Mesodermal cell (in vitro differentiated cells): ENCODE data around the gene RXRA.

Source experiments
- H3K27ac ChIP-seq: 2 replicates; pipeline ENCODE4 v1.7.0; 2013; ENCODE audit warnings: mild to moderate bottlenecking, low read depth, low read length, moderate library complexity; ENCODE audit not compliant: severe bottlenecking
- H3K36me3 ChIP-seq: 2 replicates; pipeline ENCODE4 v1.7.1; 2013; ENCODE audit warnings: mild to moderate bottlenecking, low read length, moderate library complexity; ENCODE audit not compliant: control insufficient read depth, insufficient read depth
- H3K4me1 ChIP-seq: one replicate; pipeline ENCODE4 v1.7.1; 2013; ENCODE audit warnings: mild to moderate bottlenecking, low read length; ENCODE audit not compliant: insufficient read depth, control insufficient read depth, poor library complexity, severe bottlenecking
- H3K4me3 ChIP-seq: 2 replicates; pipeline ENCODE4 v1.7.0; 2013; ENCODE audit warnings: low read length, control low read depth, mild to moderate bottlenecking; ENCODE audit not compliant: insufficient read depth, poor library complexity, severe bottlenecking; ENCODE audit errors: extremely low read depth
- H3K9me3 ChIP-seq: 2 replicates; pipeline ENCODE4 v1.7.1; 2013; ENCODE audit warnings: mild to moderate bottlenecking, low read length, moderate library complexity; ENCODE audit not compliant: control insufficient read depth
- WGBS, 2 experiments: methylation state at CpG; one replicate each; pipeline ENCODE4 v1.1.5; 2013; ENCODE audit warnings: missing lambda C conversion rate in 2 of 2; ENCODE audit not compliant: insufficient coverage in 2 of 2; 5-methylcytosine and 5-hydroxymethylcytosine counted together

The RXRA gene

DNA sequence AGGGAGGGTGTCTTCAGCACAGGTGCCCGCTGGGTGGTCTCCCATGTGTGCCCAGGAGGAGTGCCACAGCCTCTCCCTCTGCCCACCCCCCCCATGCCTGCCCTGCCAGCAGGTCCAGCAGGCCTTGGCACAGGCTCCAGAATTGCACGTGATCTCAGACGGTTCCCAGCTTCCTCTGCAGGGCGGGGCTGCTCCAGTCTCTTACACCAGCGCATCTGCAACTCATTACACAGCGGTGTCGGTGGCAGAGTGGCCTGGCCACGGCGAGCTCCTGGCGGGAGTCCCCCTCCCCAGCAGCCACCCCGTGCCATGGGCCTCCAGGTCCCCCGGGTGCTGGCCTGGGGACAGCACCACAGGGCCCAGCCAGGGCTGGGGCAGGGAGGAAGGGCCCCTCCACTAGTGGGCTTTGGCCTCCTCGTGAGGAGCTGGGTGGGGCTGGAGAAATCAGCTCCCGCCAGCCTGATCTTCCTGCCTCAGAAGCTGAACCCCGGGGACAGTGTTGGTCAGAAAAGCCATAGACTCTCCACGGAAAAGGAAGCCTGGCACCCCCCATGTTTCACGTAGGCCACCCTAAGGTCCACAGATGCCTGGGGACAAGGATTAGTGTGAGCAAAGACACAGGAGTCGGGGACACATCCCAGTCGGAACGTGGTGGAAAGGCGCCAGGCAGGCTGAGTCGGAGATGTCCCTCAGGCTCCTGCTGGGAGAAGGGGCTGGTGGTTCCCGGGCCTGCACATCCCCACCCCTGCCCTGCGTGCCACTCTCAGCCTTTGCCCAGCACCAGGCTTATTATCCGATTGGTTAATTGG is 40.2 kb downstream of the RXRA start:
- no peak overlapping the region for H3K27ac ChIP-seq
- WGBS, 2 experiments = 93 to 94% methylated on average over 13 to 24 of the region's 25 CpGs

DNA sequence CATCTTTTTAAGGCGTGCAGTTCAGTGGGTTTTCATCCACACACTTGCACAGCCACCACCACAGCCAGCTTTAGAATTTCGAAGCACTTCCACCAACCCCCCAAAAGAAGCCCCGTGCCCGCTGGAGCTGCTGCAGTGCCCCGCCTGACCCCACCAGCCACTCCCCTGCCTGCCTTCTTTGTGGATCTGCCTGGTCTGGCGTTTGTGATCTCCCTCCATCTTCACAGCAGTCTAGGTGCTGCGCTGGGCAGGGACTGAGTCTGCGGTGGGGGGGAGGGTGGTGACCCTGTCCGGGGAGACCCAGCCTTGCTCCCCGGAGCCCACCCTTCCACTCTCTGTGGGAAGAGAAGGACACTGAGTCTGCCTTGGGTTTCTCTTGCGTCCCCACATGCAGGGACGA is 40.8 kb downstream of the RXRA start:
- Histone ChIP-seq H3K27ac (no peak overlapping the region), H3K4me1 (no peaks in the 10 kb centered on the region), H3K36me3 (no peaks in the 10 kb centered on the region), H3K4me3 (no peak overlapping the region), H3K9me3 (no peaks in the 10 kb centered on the region)
- WGBS, 2 experiments = 94 to 95% methylated on average over 10 of the region's 12 CpGs

More for the DNA sequence above, 40.2 kb downstream of the RXRA start:
- Histone ChIP-seq H3K4me1 (no peaks in the 10 kb centered on the region), H3K4me3 (no peak overlapping the region), H3K36me3 (no peaks in the 10 kb centered on the region), H3K9me3 (no peaks in the 10 kb centered on the region)

DNA sequence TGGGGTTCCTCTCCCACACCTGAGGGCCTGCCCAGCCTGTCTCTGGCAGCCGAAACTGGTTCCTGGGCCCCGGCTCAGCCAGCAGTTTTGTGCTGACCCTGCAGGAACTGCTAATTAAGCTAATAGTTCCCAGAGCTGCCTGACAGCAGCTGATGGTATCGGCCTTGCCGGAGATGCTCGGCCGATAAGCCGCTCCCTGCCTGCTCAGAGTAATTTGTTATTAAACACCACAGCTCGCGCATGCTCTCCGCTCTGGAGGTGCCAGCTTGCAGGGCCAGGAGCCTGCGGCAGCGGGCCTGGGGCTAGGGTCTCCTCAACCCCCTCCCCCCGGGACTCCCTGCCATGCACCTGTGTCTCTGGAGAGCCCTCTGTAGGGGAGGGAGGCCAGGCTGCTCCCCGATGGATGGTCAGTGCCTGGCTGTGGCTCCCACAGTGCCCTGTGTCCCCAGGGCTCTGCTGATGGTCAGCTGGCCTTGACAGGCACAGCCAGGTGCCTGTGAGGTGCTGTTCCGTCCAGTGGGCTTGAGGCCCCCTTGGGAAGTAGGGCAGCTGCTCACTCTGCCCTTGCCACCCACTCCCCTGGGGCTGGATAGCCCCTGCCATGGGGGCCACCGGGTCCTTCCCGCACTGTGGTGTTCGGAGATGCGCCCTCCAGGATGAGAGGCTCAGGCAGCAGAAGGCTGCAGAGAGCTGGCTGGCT is 41.7 kb downstream of the RXRA start:
- peaks cover 5% of the 10 kb centered on the region for H3K4me1 ChIP-seq
- no peaks in the 10 kb centered on the region for H3K9me3 ChIP-seq
- H3K36me3 ChIP-seq = no peaks in the 10 kb centered on the region
- H3K4me3 ChIP-seq = no peak overlapping the region
- WGBS, 2 experiments = 78 to 80% methylated on average over 15 to 16 of the region's 19 CpGs
- no peak overlapping the region for H3K27ac ChIP-seq

DNA sequence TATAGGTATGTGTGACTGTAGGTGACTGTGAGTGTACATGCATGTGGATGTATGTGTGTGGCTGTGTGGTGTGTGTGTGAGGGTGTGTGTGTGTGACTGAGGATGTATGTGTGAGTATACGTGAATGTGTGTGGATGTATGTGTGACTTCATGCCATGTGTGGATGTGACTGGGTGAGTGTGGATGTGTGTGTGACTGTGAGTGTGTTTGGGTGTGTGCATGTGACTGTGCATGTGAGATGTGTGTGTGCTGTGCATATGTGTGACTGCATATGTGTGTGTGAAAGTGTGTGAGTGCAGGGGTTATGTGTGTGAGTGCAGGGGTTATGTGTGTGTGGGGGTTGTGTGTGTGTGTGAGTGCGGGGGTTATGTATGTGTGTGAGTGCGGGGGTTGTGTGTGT is 42.3 kb downstream of the RXRA start:
- Histone ChIP-seq H3K4me3 (no peak overlapping the region), H3K27ac (no peak overlapping the region), H3K4me1 (peaks cover 5% of the 10 kb centered on the region), H3K36me3 (no peaks in the 10 kb centered on the region), H3K9me3 (no peaks in the 10 kb centered on the region)
- WGBS, 2 experiments = 100% methylated on average over 1 of the region's 3 CpGs

DNA sequence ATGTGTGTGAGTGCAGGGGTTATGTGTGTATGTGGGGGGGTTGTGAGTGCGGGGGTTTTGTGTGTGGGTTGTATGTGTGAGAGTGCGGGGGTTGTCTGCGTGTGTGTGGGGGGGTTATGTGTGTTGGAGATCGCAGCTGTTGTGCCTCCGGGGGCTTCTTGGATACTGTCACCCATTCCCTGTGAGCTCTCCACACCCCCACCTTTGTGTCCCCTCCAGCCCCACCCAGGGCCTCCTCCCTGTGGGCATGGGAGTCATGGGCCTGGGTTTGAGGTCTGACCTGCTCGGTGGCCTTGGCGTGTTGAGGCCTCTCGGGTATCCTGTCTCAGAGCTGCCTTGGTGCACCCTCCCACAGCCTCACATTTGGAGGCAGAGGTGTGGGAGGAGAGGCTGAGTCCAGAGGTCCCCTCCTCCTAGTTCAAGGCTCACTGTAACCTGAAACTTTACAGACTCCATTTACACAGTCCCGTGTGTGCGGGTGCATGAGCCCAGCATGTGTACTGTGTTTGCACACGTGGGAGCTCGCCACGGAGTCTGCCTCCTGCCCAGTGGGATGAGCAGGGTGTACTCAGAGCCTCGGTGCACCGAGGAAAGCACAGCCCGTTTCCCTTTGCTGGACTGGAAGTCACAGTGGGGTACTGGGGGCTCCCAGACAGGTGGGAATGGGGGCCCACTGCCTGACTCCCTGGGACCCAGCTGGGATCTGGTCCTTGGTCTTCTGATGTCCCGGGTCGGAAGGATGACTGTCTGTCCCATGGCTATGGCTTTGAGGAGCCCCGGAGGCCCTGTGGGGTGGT is 43.4 kb downstream of the RXRA start:
- Histone ChIP-seq H3K27ac (no peak overlapping the region), H3K4me3 (no peak overlapping the region), H3K36me3 (no peaks in the 10 kb centered on the region), H3K9me3 (no peaks in the 10 kb centered on the region), H3K4me1 (peaks cover 5% of the 10 kb centered on the region)
- WGBS, 2 experiments = 95% methylated on average over 9 to 11 of the region's 19 CpGs

DNA sequence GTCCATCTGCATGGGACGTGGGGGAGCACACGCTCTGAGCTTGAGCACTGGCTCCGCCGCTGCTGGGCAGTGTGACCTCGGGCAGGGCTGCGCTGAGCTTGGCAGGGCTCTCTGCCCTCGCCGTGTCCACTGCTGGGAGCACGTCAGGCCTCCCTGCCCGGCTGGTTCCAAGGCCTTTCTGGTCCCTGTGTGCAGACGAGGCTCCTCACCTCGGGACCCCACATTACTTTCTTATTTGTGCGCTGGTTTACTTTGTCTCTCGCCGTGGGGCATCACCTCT is 43.9 kb downstream of the RXRA start:
- 96 to 97% methylated on average over 15 of the region's 15 CpGs for WGBS, 2 experiments
- H3K4me1 ChIP-seq = peaks cover 9% of the 10 kb centered on the region

DNA sequence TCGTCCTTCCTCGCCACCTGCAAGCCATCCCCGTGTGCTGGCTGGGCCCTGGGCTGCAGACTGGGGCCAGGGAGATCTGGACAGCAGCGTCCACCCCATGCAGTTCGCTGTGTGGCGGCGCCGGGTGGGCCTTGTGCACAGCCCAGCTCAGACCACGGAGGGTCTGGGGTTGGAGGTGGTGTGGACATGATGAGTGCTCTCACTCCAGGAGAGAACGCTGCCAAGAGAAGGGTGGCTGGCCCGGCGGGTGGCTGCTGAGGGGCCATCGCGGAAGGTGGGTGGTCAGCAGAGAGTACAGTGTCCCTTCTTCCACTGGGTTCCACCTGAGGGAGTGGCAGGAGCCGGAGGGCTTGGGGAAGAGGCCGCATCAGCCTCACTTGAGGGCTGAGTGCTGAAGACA is 44.4 kb downstream of the RXRA start:
- Histone ChIP-seq H3K36me3 (no peaks in the 10 kb centered on the region), H3K4me3 (no peak overlapping the region), H3K4me1 (peaks cover 13% of the 10 kb centered on the region), H3K9me3 (no peaks in the 10 kb centered on the region), H3K27ac (no peak overlapping the region)
- WGBS, 2 experiments = 94 to 99% methylated on average over 11 to 16 of the region's 16 CpGs

More for the DNA sequence above, 43.9 kb downstream of the RXRA start:
- H3K27ac ChIP-seq = no peak overlapping the region
- no peak overlapping the region for H3K4me3 ChIP-seq
- H3K36me3 ChIP-seq = no peaks in the 10 kb centered on the region
- H3K9me3 ChIP-seq = no peaks in the 10 kb centered on the region

DNA sequence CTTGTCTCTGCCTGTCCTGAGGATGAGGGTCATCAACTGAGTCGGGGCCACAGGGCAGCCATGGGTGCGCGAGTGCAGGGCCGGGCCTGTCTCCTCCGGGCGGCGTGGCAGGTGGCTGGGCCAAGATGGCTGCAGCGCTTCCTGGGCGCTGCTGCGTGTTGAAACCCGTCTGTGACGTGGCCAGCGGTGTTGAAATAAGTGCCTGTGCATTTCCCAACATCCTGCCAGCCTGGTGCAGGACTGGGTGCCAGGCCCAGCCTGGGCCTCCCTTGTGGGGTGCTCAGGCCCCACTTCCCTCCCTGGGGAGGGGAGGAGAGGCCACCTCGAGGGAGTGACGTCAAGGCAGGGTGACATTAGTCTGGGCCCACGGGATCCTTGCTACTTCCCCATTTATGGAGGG is 45.5 kb downstream of the RXRA start:
- Histone ChIP-seq H3K36me3 (no peaks in the 10 kb centered on the region), H3K9me3 (no peaks in the 10 kb centered on the region), H3K4me1 (peaks cover 21% of the 10 kb centered on the region), H3K4me3 (no peak overlapping the region), H3K27ac (no peak overlapping the region)
- WGBS, 2 experiments = 94 to 99% methylated on average over 13 to 15 of the region's 16 CpGs

DNA sequence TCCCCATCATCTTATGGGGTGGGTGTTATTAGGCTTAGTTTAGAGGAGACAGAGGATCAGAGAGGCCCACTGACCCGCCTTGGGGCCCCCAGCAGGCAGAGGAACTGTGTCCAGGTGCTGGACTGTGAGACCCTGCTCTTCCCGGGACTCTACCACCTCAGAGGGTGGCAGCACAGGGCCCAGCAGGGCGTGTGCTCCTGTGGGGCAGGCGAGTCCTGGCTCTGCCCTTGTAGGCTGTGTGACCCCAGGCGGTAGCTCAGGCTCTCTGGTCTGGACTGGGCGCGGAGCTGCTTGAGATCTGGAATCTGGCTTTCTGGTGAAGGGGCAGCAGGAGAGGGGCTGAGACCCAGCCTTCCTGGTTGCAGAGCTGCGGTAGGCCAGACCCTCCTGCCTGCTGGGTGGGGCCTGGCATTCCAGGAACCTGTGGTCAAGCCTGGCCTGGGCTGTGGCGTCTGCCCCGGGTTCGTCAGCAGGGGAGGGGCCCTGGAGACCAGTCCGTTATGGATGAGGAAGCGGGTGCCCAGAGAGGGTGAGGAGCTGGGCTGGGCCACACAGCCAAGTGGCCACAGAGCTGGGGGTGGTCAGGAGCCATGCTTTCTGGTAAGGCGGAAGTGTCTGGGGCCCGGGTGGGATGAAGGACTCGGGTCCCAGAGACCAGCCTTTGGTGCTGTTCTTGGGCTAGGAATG is 46.5 kb downstream of the RXRA start:
- no peak overlapping the region for H3K4me3 ChIP-seq
- H3K27ac ChIP-seq = no peak overlapping the region
- H3K4me1 ChIP-seq = peaks cover 21% of the 10 kb centered on the region
- H3K36me3 ChIP-seq = no peaks in the 10 kb centered on the region
- H3K9me3 ChIP-seq = no peaks in the 10 kb centered on the region
- 92 to 95% methylated on average over 12 to 16 of the region's 16 CpGs for WGBS, 2 experiments

DNA sequence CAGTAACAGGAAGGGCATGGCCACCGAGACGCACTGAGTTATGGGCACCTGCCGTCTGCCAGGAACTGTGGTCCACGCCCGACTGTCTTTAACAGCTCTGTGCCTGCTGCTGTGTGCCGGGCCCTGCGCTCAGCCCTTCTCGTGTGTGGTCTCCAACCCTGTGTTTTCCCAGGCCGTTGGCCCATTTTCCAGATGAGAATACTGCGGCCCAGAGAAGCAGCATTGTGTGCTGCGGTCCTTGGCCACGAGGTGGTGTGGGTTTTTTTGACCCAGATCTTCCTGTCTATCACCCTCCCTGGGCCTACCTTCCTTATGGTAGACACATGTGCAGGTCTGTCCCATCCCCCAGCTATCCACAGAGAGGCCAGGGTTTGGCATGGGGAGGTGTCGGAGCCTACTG is 47.0 kb downstream of the RXRA start:
- WGBS, 2 experiments = 95 to 96% methylated on average over 12 to 13 of the region's 13 CpGs
- H3K36me3 ChIP-seq = no peaks in the 10 kb centered on the region
- no peak overlapping the region for H3K27ac ChIP-seq
- no peak overlapping the region for H3K4me3 ChIP-seq
- H3K9me3 ChIP-seq = no peaks in the 10 kb centered on the region
- H3K4me1 ChIP-seq = peaks cover 21% of the 10 kb centered on the region
